ENCODE results near the gene C11orf86.

C11orf86 gene

DNA sequence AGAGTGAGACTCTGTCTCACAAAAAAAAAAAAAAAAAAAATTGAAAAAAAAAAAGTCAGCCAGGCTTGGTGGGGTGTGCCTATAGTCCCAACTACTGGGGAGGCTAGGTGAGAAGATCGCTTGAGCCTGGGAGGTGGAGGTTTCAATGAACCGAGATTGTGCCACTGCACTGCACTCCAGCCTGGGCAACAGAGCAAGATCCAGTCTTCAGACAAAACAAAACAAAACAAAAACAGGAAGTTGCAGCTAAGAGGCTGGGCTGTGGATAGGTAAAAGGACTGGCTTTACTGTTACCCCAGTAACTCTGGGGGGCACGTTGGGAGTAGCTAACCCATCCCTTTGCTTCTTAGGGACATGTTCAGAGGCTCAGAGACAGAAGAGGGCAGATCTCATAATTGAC lies 10.6 kb upstream of the C11orf86 start:
- TF ChIP-seq CTCF (IDR thresholded peaks at IDR 0.05; ENCODE audit: low read depth, low read length): no peak
- no peak overlapping the region for H3K4me3 ChIP-seq (replicated peaks in 1 of 2; ENCODE audit: low read depth in 2 of 2, low read length in 2 of 2)
- no peak for DNase-seq (ENCODE audit: low read depth in 2 of 2)

DNA sequence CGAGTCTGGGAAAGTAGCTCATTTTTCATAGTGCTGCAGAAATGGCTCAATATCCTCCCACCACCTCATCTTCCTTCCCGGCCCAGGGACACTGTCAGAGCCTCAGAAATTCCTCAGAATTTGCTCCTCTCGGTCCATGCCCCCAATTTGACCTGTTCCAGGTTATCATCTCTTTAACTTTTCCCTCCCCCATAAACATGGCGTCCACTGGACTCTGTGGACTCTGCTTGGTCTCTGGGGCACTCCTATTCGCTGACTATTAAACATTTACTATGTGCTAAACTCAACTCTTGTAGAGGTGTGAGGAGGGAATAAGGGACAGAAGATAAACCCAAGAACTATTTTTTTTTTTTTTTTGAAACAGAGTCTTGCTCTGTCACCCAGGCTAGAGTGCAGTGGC lies 8.8 kb upstream of the C11orf86 start:
- no peak for DNase-seq (ENCODE audit: low read depth in 2 of 2)
- no peak overlapping the region for H3K4me3 ChIP-seq (replicated peaks in 1 of 2; ENCODE audit: low read depth in 2 of 2, low read length in 2 of 2)
- TF ChIP-seq CTCF (IDR thresholded peaks at IDR 0.05; ENCODE audit: low read depth, low read length): no peak

- no peak for TF ChIP-seq CTCF (IDR thresholded peaks at IDR 0.05; ENCODE audit: low read depth, low read length)
- H3K4me3 ChIP-seq (replicated peaks in 1 of 2; ENCODE audit: low read depth in 2 of 2, low read length in 2 of 2): no peak overlapping the region
- DNase-seq (ENCODE audit: low read depth in 2 of 2): peak; percentile 90 to 94
Measured at GRCh38 chr11:66967670-66968425, 7.3 kb upstream of the C11orf86 start.

DNA sequence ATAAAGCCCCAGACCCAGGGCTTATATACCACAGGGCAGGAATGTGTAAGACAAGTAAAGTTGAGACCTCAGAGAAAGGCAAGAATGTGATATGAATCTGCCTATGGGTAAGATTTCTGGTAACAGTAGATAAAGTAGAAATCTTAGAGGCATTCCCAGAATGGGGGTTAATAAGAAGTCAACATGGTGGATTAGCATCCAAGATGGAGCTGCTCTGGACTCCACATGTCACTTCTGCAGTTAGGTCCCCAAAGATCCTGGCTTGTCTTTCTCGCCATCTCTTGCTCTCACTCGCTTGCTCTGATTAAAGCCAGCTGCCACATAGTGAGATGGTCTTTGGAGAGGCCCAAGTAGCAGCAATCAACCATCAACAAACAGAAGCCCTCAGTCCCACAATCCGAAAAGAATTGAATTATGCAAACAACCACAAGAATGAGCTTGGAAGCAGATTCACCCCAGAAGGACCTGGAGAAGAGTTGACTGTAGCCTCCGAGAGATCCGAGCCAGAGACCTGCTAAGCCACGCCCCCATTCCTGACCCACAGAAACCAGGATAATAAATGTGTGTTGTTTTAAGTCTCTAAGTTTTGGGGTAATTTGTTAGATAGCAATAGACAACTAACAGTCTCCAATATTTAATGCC lies 5.4 kb upstream of the C11orf86 start:
- peak; percentile 77 to 87 for DNase-seq (ENCODE audit: low read depth in 2 of 2)
- no peak overlapping the region for H3K4me3 ChIP-seq (replicated peaks in 1 of 2; ENCODE audit: low read depth in 2 of 2, low read length in 2 of 2)

DNA sequence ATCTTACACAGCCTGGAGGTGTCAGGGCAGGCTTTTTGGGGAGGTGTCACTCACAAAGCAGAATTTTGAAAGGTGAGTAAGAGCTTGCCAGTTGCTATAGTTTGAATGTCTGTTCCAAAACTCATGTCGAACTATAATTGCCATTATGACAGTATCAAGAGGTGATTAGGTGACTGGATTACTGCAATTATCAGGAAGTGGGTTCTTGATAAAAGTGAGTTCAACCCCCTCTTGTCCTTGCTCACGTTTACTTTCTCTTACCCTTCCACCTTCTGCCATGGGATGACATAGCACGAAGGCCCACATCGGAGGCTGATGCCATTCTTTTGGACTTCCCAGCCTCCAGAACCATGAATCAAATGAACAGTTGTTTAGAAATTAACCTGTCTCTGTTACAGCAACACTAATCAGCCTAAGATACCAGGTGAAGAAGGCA lies 4.7 kb upstream of the C11orf86 start:
- no peak for DNase-seq (ENCODE audit: low read depth in 2 of 2)
- H3K4me3 ChIP-seq (replicated peaks in 1 of 2; ENCODE audit: low read depth in 2 of 2, low read length in 2 of 2): no peak overlapping the region
- TF ChIP-seq CTCF (IDR thresholded peaks at IDR 0.05; ENCODE audit: low read depth, low read length): no peak

More for the DNA sequence above, 5.4 kb upstream of the C11orf86 start:
- no peak for TF ChIP-seq CTCF (IDR thresholded peaks at IDR 0.05; ENCODE audit: low read depth, low read length)

DNA sequence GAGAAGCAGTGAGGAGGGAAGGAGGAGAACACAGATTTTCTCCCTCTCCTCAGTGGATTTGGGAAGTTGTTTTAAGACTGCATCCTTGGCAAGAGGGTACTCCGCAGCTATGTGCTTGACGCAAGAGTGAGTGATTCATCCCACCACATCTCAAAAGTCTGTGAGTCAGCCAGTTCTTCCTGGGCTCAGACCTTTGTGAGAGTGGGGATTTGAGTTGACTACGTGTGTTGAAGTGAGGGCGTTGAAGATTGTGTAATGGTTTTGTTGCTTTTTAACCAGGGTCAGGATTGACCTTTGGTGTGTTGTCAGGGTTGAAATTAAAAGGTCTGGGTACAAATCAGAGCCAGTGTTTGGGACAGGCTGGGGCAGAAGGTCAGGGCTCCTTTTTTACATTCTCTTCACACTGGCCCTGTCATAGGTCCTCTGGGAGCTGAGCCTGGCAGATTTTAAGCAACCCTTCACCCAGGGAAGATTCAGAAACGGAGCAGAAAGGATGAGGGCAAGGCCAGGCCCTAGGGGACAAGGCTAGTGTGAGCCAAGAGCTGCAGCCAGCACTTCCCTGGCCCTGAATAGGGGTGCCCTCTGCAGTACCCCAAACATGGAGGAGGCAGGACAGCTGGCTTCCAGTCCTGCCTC lies 4.2 kb upstream of the C11orf86 start:
- peak; percentile 100 for DNase-seq (ENCODE audit: low read depth in 2 of 2)
- no peak overlapping the region for H3K4me3 ChIP-seq (replicated peaks in 1 of 2; ENCODE audit: low read depth in 2 of 2, low read length in 2 of 2)
- no peak for TF ChIP-seq CTCF (IDR thresholded peaks at IDR 0.05; ENCODE audit: low read depth, low read length)
